GM19397 (cell line): ENCODE measurements around the gene PGAP2.
A peak's percentile ranks its signal among the peaks of the same experiment; 100 is the strongest.
"Not testable (repeated sequence)": the region's sequence is repeated elsewhere in the genome, so short reads cannot be mapped to it uniquely, and the experiment has no call there.

Source experiments
- ATAC-seq: cut with Tn5 transposase; IDR thresholded peaks from one replicate; pipeline ENCODE4 v1.9.1; 2021; ENCODE audit warnings: mild to moderate bottlenecking, moderate library complexity; ENCODE audit not compliant: unreplicated experiment

Gene PGAP2

GRCh38 chr11:3854977-3855807 lies 46.8 kb downstream of the PGAP2 start, which contains the start of gene STIM1:
Gene STIM1, plus strand, starts transcription at chr11:3855664. Its CDS starts 607 bp downstream, at chr11:3856271.
- peak; percentile 70 for ATAC-seq

DNA sequence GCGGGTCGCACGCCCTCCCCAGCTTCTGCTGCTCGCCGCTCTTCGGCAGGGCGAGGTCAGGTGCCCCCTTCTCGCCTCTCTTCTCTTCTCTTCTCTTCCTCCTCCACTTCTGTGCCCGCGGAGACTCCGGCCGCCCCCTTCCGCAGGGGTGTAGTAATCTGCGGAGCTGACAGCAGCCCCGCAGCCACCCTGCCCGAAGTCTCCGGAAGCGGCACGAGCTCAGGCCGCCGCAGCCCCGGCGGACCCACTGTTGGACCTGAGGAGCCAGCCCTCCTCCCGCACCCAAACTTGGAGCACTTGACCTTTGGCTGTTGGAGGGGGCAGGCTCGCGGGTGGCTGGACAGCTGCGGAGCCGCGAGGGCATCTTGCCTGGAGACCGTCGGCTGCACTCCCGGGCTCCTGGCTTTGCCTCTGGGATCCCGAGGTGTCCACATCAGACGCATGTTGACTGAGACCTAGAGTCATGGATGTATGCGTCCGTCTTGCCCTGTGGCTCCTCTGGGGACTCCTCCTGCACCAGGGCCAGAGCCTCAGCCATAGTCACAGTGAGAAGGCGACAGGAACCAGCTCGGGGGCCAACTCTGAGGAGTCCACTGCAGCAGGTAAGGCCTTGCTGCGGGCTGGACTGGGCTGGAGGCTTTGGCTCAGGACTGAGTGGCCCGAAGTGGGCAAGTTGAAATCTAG lies 47.6 kb downstream of the PGAP2 start:
- ATAC-seq, result peak; percentile 20

GRCh38 chr11:3856856-3857553 lies 48.6 kb downstream of the PGAP2 start:
- ATAC-seq, result no peak

DNA sequence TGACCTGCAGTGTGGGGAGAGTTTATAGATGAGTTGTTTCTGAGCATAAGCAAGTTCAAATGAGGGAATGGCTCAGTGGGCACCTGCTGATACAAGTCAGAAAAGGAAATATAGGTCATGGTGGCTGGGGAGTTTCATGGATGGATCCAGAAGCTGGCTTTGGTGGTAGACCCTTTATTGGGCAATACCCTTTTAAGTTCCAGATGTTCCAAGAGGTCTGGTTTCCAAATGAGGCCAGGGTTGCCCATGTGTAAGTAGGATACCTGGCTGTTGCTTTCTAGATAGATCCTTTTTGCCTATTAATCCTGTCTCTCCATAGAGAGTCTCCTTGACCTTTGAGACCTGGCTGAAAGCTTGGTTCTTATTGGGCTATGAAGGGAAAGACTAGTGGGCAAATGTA lies 49.3 kb downstream of the PGAP2 start:
- no peak for ATAC-seq

- ATAC-seq, result peak; percentile 22
Observed at GRCh38 chr11:3859373-3859881, 51.1 kb downstream of the PGAP2 start.

DNA sequence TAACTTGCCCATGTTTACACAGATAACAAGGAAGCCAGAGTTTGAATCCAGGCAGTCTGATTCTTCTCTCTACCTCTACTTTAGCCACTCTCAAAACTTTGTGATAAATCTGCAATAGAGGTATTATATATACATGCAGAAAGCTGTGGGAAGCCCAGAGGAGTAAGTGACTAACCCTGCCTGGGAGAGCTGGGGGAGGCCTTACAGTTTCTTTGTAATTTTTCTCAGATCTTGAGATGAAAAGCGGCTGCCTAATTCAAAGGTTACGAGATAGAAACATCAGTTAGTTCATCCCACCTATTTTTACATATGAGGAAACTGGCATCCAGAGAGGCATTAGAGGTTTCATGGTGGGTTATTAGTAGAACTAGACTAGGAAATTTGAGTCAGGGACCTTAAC lies 52.0 kb downstream of the PGAP2 start:
- ATAC-seq, result no peak

- not testable (repeated sequence) for ATAC-seq
Observed at GRCh38 chr11:3860898-3861393, 52.6 kb downstream of the PGAP2 start.

DNA sequence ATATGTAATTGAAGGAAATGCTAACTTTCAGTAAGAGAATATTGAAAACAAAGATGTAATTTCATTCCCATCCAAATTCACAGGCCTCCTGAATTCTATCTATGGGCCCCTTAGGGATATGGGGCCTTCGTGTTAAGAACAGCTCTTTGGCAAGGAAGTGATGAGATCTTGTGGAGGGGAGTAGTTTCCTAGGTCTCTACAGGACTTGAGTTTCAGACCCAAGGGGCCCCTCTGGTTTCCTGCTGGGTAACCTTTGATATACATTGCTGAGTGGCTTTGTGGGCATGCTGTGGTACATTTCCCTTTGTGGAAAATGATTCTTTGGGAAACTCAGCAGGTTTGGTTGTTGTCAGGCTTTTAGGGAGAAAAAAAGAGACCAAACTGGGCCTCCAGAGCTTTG lies 53.3 kb downstream of the PGAP2 start:
- no peak for ATAC-seq

DNA sequence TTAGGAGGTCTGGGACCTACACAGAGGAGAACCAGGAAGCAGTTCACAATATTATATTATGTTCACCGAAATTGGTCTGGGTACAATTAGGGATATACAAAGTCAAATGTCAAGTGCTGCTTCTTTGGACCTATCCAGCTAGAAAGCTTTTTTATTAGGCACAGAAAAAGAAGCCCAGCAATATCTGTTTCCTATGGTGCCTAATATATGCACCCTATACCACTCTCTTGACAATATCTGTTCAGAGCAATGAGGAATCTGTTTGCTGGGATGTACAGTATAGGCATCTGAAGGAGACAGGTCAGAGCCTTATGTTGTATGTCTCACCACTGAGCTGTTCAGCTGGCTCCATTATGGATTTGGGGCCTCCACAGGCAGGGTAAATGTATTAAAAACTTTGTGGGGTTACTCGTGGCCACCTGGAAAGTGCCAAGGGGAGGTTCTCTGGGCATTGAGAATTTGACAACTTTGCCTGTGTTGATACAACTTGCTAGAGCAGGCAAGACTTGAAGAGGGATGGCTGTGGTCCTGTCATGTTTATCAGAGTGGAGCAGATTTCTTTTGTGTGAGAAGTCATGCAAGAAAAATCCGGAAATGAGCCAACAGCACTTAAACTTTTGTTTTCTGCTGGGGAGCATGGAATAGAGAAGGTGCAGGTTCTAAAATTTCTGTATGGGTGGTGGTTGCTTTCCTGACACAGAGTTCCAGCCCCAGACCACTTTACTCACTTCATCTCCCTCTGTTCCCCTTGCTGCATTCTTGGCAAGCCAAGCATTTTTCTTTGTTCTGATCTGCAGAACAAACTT lies 57.2 kb downstream of the PGAP2 start:
- ATAC-seq, result no peak

DNA sequence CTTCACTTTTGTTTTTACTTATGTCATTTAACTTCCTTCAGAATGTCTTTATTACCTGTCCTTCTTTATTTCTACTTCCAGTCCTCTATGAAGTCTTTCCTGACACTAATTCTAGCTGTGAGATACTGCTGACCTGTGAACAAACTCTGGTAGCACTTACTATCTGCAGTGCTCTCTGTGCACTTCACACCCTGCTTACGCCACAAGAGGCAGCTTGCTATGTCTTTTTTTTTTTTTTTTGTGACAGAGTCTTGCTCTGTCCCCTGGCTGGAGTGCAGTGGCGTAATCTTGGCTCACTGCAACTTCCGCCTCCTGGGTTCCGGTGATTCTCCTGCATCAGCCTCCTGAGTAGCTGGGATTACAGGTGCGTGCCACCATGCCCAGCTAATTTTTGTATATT lies 57.8 kb downstream of the PGAP2 start:
- ATAC-seq, result peak; percentile 38

DNA sequence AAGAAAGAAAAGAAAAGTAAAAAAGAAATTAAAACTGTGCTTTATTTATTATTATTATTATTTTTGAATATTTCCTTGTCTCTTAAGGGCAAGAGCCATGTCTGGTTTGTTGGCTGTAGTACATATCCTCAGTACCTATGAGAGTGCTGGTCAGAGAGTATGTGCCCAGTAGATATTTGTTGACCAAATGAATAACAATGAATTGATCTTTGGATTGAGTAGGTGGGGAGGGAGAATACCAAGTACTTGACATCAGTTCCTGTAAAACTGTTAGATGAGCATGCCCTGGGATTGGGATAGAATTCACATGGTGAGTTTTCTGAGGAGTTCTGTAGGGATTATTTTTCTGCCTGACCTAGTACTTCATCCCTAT lies 58.5 kb downstream of the PGAP2 start:
- no peak for ATAC-seq

GRCh38 chr11:3867209-3868091 lies 59.1 kb downstream of the PGAP2 start:
- no peak for ATAC-seq

DNA sequence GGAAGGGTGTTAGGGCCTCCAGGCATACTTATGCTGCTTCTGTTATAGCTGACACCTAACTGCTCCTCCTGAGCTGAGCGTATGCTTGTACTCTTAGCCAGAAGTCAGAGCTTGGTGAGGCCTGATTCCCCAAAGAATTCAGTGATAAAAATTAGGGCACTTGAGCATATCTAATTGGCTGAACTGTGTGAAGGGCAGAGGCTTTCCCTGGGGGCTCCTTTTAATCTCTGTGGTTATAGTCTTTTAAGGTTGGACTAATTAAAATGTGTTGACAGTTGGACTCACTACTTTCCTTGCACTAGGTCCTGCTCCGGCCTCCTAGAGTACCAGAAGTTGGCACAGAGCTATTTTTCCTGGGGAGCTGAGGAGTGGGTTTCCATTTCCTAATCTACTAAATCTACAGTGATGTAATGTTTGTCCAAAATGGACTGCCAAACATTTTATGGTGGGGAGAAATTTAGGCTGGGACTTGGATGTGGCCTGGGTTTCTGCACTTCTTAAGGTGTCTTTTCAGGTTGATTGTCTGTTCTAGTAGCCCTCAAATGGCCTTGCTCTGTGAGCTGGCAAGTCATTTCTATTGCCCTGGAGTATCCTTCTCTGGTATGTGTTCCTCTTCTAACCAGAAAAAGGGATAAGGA lies 65.5 kb downstream of the PGAP2 start:
- no peak for ATAC-seq
